ENCODE measurements around the gene TTLL11.

The TTLL11 gene

GRCh38 chr9:121778252-121779225, 314.6 kb downstream of the TTLL11 start:
- Histone ChIP-seq H3K4me2 (ENCODE audit: low read depth, low read length, poor library complexity, severe bottlenecking) (no peak overlapping the region), H3K27me3 (ENCODE audit: insufficient read depth, low read length, poor library complexity, severe bottlenecking) (no peaks in the 10 kb centered on the region), H3K79me2 (ENCODE audit: insufficient read depth, low read length) (no peaks in the 10 kb centered on the region), H3K4me3 (ENCODE audit: low read length, poor library complexity, severe bottlenecking) (no peak overlapping the region), H4K20me1 (ENCODE audit: insufficient read depth, low read length, poor library complexity, severe bottlenecking) (no peaks in the 10 kb centered on the region), H3K9me2 (replicated peaks; ENCODE audit: low read depth, low read length) (no peaks in the 10 kb centered on the region), H3K9ac (ENCODE audit: low read depth, low read length, poor library complexity, severe bottlenecking) (no peak overlapping the region), H3K36me3 (ENCODE audit: insufficient read depth, low read length) (peaks cover 64% of the 10 kb centered on the region; the same call in 1 of the 2 replicates), H2AFZ (ENCODE audit: low read length) (no peak overlapping the region), H3K9me3 (ENCODE audit: insufficient read depth, low read depth, low read length) (no peaks in the 10 kb centered on the region), H3F3A (ENCODE audit: low read depth) (no peaks in the 10 kb centered on the region), H3K4me1 (ENCODE audit: insufficient read depth, low read length, poor library complexity, severe bottlenecking) (peaks cover 7% of the 10 kb centered on the region)
- no peak for TF ChIP-seq EZH2phosphoT487 (IDR thresholded peaks at IDR 0.05; ENCODE audit: borderline replicate concordance)
- TF ChIP-seq CTCF (conservative IDR thresholded peaks at IDR 0.05; ENCODE audit: low read length), result no peak

DNA sequence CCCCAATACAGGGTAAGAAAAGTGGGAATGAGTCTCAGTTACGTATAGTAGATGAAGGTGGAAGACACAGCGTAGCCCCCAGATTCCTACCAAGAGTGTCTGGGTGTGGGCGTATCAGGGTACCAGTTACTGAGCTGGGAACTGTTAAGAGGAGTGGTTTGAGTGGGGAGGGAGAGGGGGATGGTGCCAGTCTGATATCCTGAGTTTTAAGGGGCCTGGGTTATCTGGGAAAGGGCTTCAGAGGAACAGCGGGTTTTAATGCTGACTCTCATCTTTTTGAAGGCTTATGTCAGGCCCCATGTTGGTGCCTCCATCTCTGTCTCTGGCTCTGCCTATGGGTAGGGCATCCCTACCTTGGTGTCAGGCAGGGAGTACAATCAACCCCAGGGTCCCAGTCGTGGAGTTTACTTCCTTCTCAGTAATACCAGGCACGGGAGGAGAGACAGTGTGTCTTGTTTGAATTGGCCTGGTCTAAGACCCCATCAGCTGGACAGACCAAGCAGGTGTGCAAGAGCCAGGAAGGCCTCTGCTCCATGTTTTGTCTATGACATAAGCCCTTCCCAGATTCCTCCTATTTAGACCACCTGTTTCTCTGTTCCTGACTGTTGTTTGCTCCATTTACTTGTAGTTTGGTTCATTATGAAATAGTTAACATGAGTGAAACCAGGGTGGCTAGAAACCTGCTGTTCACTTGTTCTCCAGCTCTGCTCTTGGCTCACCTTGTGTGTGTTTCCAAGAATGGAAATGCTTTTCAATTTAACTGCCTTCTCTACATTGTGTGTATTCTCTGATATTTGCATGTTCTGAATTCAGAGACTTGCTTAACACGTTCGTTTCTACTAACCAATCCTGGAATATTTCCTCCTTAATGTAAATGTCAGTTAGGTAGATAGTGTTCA, 316.1 kb downstream of the TTLL11 start:
- H3K79me2 ChIP-seq (ENCODE audit: insufficient read depth, low read length), result no peaks in the 10 kb centered on the region
- H3K9me2 ChIP-seq (replicated peaks; ENCODE audit: low read depth, low read length), result no peaks in the 10 kb centered on the region
- no peaks in the 10 kb centered on the region for H4K20me1 ChIP-seq (ENCODE audit: insufficient read depth, low read length, poor library complexity, severe bottlenecking)
- H3K4me1 ChIP-seq (ENCODE audit: insufficient read depth, low read length, poor library complexity, severe bottlenecking), result no peaks in the 10 kb centered on the region
- H2AFZ ChIP-seq (ENCODE audit: low read length), result no peak overlapping the region
- H3K4me2 ChIP-seq (ENCODE audit: low read depth, low read length, poor library complexity, severe bottlenecking), result no peak overlapping the region
- no peaks in the 10 kb centered on the region for H3K27me3 ChIP-seq (ENCODE audit: insufficient read depth, low read length, poor library complexity, severe bottlenecking)
- TF ChIP-seq CTCF (conservative IDR thresholded peaks at IDR 0.05; ENCODE audit: low read length) (no peak), EZH2phosphoT487 (IDR thresholded peaks at IDR 0.05; ENCODE audit: borderline replicate concordance) (no peak)
- H3K36me3 ChIP-seq (ENCODE audit: insufficient read depth, low read length), result peaks cover 59% of the 10 kb centered on the region; the same call in 1 of the 2 replicates
- no peaks in the 10 kb centered on the region for H3K9me3 ChIP-seq (ENCODE audit: insufficient read depth, low read depth, low read length)
- H3K4me3 ChIP-seq (ENCODE audit: low read length, poor library complexity, severe bottlenecking), result no peak overlapping the region
- H3F3A ChIP-seq (ENCODE audit: low read depth), result no peaks in the 10 kb centered on the region
- no peak overlapping the region for H3K9ac ChIP-seq (ENCODE audit: low read depth, low read length, poor library complexity, severe bottlenecking)

GRCh38 chr9:121776001-121776738, 316.9 kb downstream of the TTLL11 start:
- TF ChIP-seq EZH2phosphoT487 (IDR thresholded peaks at IDR 0.05; ENCODE audit: borderline replicate concordance) (no peak), CTCF (conservative IDR thresholded peaks at IDR 0.05; ENCODE audit: low read length) (no peak)
- no peak overlapping the region for H3K4me2 ChIP-seq (ENCODE audit: low read depth, low read length, poor library complexity, severe bottlenecking)
- H3K9me3 ChIP-seq (ENCODE audit: insufficient read depth, low read depth, low read length), result no peaks in the 10 kb centered on the region
- peaks cover 51% of the 10 kb centered on the region; the same call in 1 of the 2 replicates for H3K36me3 ChIP-seq (ENCODE audit: insufficient read depth, low read length)
- H4K20me1 ChIP-seq (ENCODE audit: insufficient read depth, low read length, poor library complexity, severe bottlenecking), result no peaks in the 10 kb centered on the region
- H3K27me3 ChIP-seq (ENCODE audit: insufficient read depth, low read length, poor library complexity, severe bottlenecking), result no peaks in the 10 kb centered on the region
- no peaks in the 10 kb centered on the region for H3K79me2 ChIP-seq (ENCODE audit: insufficient read depth, low read length)
- H3K4me3 ChIP-seq (ENCODE audit: low read length, poor library complexity, severe bottlenecking), result no peak overlapping the region
- no peaks in the 10 kb centered on the region for H3K4me1 ChIP-seq (ENCODE audit: insufficient read depth, low read length, poor library complexity, severe bottlenecking)
- H3F3A ChIP-seq (ENCODE audit: low read depth), result no peaks in the 10 kb centered on the region
- H2AFZ ChIP-seq (ENCODE audit: low read length), result no peak overlapping the region
- H3K9ac ChIP-seq (ENCODE audit: low read depth, low read length, poor library complexity, severe bottlenecking), result no peak overlapping the region
- H3K9me2 ChIP-seq (replicated peaks; ENCODE audit: low read depth, low read length), result no peaks in the 10 kb centered on the region

Measured in Loucy (cell line).